ENCODE results near the gene MED27.

Gene MED27

GRCh38 chr9:131912671-131913070, 167.0 kb downstream of the MED27 start:
- DNase-seq: no peak

- no peak for DNase-seq
Observed at GRCh38 chr9:131912069-131912468, 167.6 kb downstream of the MED27 start.

GRCh38 chr9:131910572-131910971, 169.1 kb downstream of the MED27 start:
- DNase-seq: no peak

GRCh38 chr9:131905144-131905543, 174.5 kb downstream of the MED27 start:
- DNase-seq: no peak

GRCh38 chr9:131899296-131900228, 180.1 kb downstream of the MED27 start:
- DNase-seq: no peak

- DNase-seq: no peak
Observed at GRCh38 chr9:131892902-131893500, 186.7 kb downstream of the MED27 start.

- no peak for DNase-seq
Observed at GRCh38 chr9:131892162-131892707, 187.4 kb downstream of the MED27 start.

- DNase-seq: no peak
Observed at GRCh38 chr9:131891598-131891997, 188.1 kb downstream of the MED27 start.

- DNase-seq: no peak
Observed at GRCh38 chr9:131889437-131890251, 190.0 kb downstream of the MED27 start.

- DNase-seq: no peak
Observed at GRCh38 chr9:131888923-131889322, 190.7 kb downstream of the MED27 start.

GRCh38 chr9:131887680-131888079, 192.0 kb downstream of the MED27 start:
- DNase-seq: peak; percentile 6 to 20

- no peak for DNase-seq
Observed at GRCh38 chr9:131886826-131887225, 192.8 kb downstream of the MED27 start.

GRCh38 chr9:131885144-131885609, 194.5 kb downstream of the MED27 start:
- no peak for DNase-seq

GRCh38 chr9:131884222-131884621, 195.4 kb downstream of the MED27 start:
- no peak for DNase-seq

GRCh38 chr9:131880833-131881583, 198.7 kb downstream of the MED27 start:
- no peak for DNase-seq

- DNase-seq: no peak
Observed at GRCh38 chr9:131879911-131880290, 199.8 kb downstream of the MED27 start.

GRCh38 chr9:131879181-131879910, 200.3 kb downstream of the MED27 start:
- no peak for DNase-seq

- no peak for DNase-seq
Observed at GRCh38 chr9:131876486-131876885, 203.2 kb downstream of the MED27 start.

- no peak for DNase-seq
Observed at GRCh38 chr9:131875828-131876485, 203.7 kb downstream of the MED27 start.

GRCh38 chr9:131874916-131875670, 204.6 kb downstream of the MED27 start:
- no peak for DNase-seq

Data from NCI-H187 (cell line).